Fibroblast of villous mesenchyme (primary cell): ENCODE results near the gene CEACAM21. TPM values are rescaled to one million over a fixed set of nuclear protein-coding genes. Genes with fewer than 3 reads are reported as not detected.

ENCODE experiments used
- DNase-seq: peaks from one replicate; pipeline ENCODE4 v3.0.0-alpha.2; 2010; ENCODE audit warnings: low read depth
- H3K4me3 ChIP-seq: 2 replicates; pipeline ENCODE4 v1.5.1; 2011; ENCODE audit warnings: low read depth, mild to moderate bottlenecking, low read length
- CTCF ChIP-seq: IDR thresholded peaks from 2 replicates; pipeline ENCODE4 v1.5.1; 2012; ENCODE audit warnings: low read depth, mild to moderate bottlenecking, low read length; ENCODE audit not compliant: insufficient read depth
- total RNA-seq: library from RNA; depleted of rRNA; stranded (reverse); fragments of >200 nt; gene quantifications from 2 replicates; pipeline ENCODE4 v1.2.3, GENCODE V29; 2012

The CEACAM21 gene
- total RNA-seq, 1 donor, result not detected

- TF ChIP-seq CTCF, result no peak
- H3K4me3 ChIP-seq, result no peak overlapping the region
- DNase-seq, result no peak
Measured at GRCh38 chr19:41599175-41599966, 23.4 kb downstream of the CEACAM21 start.

- no peak for DNase-seq
- TF ChIP-seq CTCF, result no peak
- no peak overlapping the region for H3K4me3 ChIP-seq
Measured at GRCh38 chr19:41601771-41602170, 25.8 kb downstream of the CEACAM21 start.

- TF ChIP-seq CTCF, result no peak
- no peak overlapping the region for H3K4me3 ChIP-seq
- no peak for DNase-seq
Measured at GRCh38 chr19:41604831-41605230, 28.9 kb downstream of the CEACAM21 start.

- DNase-seq, result no peak
- TF ChIP-seq CTCF, result no peak
- no peak overlapping the region for H3K4me3 ChIP-seq
Measured at GRCh38 chr19:41606215-41606837, 30.4 kb downstream of the CEACAM21 start.

- no peak for TF ChIP-seq CTCF
- DNase-seq, result no peak
- no peak overlapping the region for H3K4me3 ChIP-seq
Measured at GRCh38 chr19:41607668-41608067, 31.7 kb downstream of the CEACAM21 start.

GRCh38 chr19:41610789-41611188 is 34.8 kb downstream of the CEACAM21 start:
- no peak for TF ChIP-seq CTCF
- no peak overlapping the region for H3K4me3 ChIP-seq
- DNase-seq, result no peak
